Nephron progenitor cell (in vitro differentiated cells): Measurements from ENCODE around the gene CHMP4A.
A peak's percentile ranks its signal among the peaks of the same experiment; 100 is the strongest.

Experiments used
- DNase-seq: peaks from one replicate; pipeline ENCODE4 v3.0.0; 2021
- H3K27ac Mint-ChIP-seq: 2 replicates; pipeline ENCODE4 v1.8.0; 2021; ENCODE audit warnings: mild to moderate bottlenecking, moderate library complexity, mixed read lengths
- H3K27me3 Mint-ChIP-seq: 2 replicates; pipeline ENCODE4 v1.8.0; 2021; ENCODE audit warnings: mild to moderate bottlenecking, low read depth, mixed read lengths; ENCODE audit not compliant: poor library complexity
- H3K36me3 Mint-ChIP-seq: 2 replicates; pipeline ENCODE4 v1.8.0; 2021; ENCODE audit warnings: low read depth, mixed read lengths
- H3K4me1 Mint-ChIP-seq: 2 replicates; pipeline ENCODE4 v1.8.0; 2021; ENCODE audit warnings: mixed read lengths
- H3K4me3 Mint-ChIP-seq: 2 replicates; pipeline ENCODE4 v1.8.0; 2021; ENCODE audit warnings: mild to moderate bottlenecking, moderate library complexity, mixed read lengths
- H3K9me3 Mint-ChIP-seq: 2 replicates; pipeline ENCODE4 v1.8.0; 2021; ENCODE audit warnings: mild to moderate bottlenecking, moderate library complexity, mixed read lengths
- CTCF ChIP-seq: fragments of 200-600 bp; sonication (generic); IDR thresholded peaks from 2 replicates; pipeline ENCODE4 v1.5.0; 2021; ENCODE audit warnings: antibody characterized with exemption

Gene CHMP4A

DNA sequence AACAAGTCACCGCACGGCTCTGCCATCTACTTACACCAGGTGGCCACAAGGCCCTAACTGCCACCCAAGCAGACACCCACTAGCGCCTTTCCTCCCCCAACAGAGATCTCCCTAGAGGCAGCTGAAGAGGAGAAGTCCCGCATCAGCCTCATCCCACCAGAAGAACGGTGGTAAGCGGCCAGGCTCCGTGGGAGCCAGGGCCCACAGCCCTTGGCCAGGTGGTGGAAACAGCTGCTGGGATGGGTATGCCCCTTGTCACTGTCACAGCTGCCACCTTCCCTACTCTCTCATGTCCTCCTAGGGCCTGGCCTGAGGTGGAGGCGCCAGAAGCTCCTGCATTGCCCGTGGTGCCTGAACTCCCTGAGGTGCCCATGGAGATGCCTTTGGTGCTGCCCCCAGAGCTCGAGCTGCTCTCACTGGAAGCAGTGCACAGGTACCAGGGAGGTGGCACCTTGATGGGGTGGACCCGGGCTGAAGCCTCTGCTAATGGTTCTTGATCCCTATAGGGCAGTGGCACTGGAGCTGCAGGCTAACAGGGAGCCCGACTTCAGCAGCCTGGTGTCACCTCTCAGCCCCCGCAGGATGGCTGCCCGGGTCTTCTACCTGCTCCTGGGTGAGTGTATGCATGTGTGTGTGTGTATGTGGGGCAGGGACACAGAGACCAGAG lies 33.9 kb downstream of the CHMP4A start:
- no peaks in the 10 kb centered on the region for H3K9me3 Mint-ChIP-seq
- peaks cover 16% of the 10 kb centered on the region for H3K4me1 Mint-ChIP-seq
- H3K36me3 Mint-ChIP-seq: peaks cover 29% of the 10 kb centered on the region
- peak overlapping the region; percentile 93 for H3K27ac Mint-ChIP-seq
- H3K4me3 Mint-ChIP-seq: no peak overlapping the region
- H3K27me3 Mint-ChIP-seq: no peaks in the 10 kb centered on the region
- DNase-seq: no peak
- TF ChIP-seq CTCF: no peak

DNA sequence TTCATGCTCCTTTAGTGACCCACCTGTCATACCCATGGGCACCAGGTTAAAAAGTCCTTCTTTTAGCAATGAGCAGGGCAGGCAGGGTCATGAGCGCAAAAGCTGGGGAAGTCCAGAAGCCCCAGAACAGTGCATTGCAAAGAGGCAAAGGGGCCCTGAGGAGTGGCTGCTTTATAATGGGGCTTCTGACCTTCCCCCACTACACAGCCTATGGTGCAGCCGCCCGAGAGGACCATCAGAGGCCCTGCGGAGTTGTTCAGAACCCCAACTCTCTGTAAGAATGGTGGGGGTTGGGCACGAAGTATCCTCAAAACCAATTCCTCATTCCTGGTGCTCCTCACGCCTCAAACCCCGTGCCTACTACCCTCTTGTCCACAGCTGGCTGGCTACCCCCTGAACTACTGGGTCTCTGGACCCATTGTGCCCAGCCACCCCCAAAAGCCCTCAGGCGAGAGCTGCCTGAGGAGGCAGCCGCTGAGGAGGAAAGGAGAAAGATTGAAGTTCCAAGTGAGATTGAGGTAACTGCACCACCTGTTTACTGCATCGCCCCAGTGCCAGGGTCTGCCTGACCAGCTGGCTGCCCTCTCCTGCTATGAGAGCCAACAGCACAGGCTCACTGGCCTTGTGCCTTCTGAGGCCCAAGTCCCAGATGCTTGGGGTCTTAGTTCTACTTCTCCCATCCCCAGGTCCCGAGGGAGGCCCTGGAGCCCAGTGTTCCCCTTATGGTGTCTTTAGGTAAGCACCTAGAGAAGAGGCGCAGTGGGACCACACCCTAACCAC lies 34.7 kb downstream of the CHMP4A start:
- Mint-ChIP-seq H3K9me3 (no peaks in the 10 kb centered on the region), H3K36me3 (peaks cover 34% of the 10 kb centered on the region), H3K27me3 (no peaks in the 10 kb centered on the region), H3K4me1 (peaks cover 21% of the 10 kb centered on the region), H3K4me3 (no peak overlapping the region), H3K27ac (peak overlapping the region; percentile 75)
- no peak for DNase-seq
- TF ChIP-seq CTCF: no peak

DNA sequence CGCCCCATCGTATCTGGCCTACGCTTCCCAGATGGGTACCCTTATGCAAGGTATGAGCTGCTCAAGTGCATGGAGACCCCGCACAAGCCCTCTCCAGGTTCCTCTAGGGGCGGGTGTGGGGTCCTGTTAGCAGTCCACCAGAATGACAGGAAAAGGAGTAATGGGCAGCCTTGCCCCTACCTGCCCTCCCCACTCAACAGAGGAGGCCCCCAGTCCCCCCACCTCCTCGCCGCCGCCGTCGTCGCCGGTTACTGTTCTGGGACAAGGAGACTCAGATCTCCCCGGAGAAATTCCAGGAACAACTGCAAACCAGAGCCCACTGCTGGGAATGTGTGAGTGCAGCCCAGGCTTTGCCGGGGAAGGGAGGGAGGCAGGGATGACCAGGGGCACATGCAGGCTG lies 35.4 kb downstream of the CHMP4A start:
- TF ChIP-seq CTCF: no peak
- DNase-seq: no peak
- Mint-ChIP-seq H3K27ac (peak overlapping the region; percentile 82), H3K4me3 (no peak overlapping the region), H3K36me3 (peaks cover 41% of the 10 kb centered on the region), H3K9me3 (no peaks in the 10 kb centered on the region), H3K4me1 (peaks cover 28% of the 10 kb centered on the region), H3K27me3 (peaks cover 1% of the 10 kb centered on the region)

DNA sequence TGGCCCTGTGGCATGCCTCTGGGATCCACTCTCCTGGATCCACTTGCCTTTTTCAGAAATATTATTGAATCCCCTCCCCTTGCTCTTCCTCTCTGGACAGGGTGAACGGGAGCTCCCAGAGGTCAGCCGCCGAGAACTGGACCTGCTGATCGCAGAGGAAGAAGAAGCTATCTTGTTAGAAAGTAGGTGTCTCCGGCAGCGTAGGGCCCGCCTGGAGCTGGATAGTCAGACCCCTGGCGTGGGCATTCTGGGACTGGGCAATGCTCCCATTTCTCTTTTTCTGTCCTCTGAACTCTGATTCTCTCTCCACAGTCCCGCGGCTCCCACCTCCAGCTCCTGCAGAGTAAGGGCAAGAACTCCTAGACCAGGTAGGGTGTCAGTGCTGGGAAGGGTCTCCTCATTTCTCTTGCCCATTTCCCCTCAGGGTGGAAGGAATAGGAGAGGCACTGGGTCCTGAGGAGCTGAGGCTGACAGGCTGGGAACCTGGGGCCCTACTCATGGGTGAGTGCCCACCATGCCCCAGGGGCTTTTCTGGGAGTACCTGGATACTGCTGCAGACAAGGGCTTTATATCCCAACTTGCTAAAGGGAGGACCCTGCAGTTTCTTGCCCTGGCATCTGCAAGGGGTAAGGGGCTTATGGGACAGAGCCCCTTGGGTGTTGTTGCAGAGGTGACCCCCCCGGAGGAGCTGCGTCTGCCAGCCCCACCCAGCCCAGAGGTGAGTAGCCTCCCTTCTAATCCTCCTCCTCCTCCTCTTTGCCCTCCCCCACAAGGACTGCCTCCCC lies 36.1 kb downstream of the CHMP4A start:
- Mint-ChIP-seq H3K9me3 (no peaks in the 10 kb centered on the region), H3K4me3 (no peak overlapping the region), H3K27me3 (peaks cover 5% of the 10 kb centered on the region), H3K27ac (peak overlapping the region; percentile 90), H3K4me1 (peaks cover 31% of the 10 kb centered on the region), H3K36me3 (peaks cover 42% of the 10 kb centered on the region)
- TF ChIP-seq CTCF: no peak
- DNase-seq: no peak

- Mint-ChIP-seq H3K27ac (peak overlapping the region; percentile 90), H3K4me3 (no peak overlapping the region), H3K36me3 (peaks cover 42% of the 10 kb centered on the region), H3K9me3 (no peaks in the 10 kb centered on the region), H3K27me3 (peaks cover 7% of the 10 kb centered on the region), H3K4me1 (peaks cover 35% of the 10 kb centered on the region)
- no peak for DNase-seq
- no peak for TF ChIP-seq CTCF
Observed at GRCh38 chr14:24176599-24176998, 36.7 kb downstream of the CHMP4A start.
